ENCODE data around the gene MYO18A.
"Not testable (repeated sequence)": the region's sequence is repeated elsewhere in the genome, so short reads cannot be mapped to it uniquely, and the experiment has no call there.

Gene MYO18A

DNA sequence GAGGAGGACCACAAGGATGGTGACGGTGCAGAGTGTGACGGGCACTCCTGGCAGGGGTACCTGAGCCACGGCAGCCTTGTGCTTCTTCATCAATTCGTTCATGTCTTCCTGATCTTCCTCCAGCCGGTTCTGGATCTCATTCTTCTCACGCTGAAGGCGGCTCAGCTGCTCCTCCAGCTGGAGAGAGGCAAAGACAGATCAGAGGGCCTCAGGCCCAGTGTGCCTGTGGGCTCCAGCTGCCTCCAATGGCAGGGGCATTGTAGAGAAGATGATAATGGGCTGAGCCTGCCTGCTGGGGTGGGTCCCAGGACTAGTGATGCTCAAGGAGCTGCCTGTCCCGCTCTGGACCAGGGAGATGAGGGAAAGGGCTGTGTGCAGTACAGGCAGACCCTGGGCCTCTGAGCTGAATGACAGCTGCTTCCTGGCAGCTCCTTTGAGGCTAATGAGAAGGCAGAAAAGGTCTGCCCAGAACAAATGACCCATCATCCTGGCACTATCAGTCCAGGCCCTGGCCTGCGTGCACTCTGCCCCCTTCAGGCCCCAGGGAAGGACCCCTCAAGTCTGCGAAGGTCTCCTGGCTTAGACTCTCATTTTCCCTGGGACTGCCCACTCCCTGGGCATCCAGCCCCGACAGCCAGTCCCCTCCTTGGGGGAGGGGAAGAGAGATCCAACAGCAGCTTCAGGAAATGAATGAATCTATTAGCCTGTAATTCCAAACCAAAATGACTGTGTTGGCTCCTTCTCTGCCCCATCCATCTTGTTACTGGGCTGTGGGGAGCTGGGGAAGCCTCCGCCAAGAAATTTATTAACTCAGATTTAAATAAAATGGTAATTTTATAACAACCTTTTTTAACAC lies 89.2 kb downstream of the MYO18A start:
- H3K27ac Mint-ChIP-seq = no peak overlapping the region
- H3K27me3 Mint-ChIP-seq = no peaks in the 10 kb centered on the region
- no peak for ATAC-seq (replicated peaks)
- no peak for DNase-seq
- no peaks in the 10 kb centered on the region for H3K9me3 Mint-ChIP-seq
- H3K4me1 Mint-ChIP-seq = no peaks in the 10 kb centered on the region
- H3K36me3 Mint-ChIP-seq = peaks cover 51 to 80% of the 10 kb centered on the region in 2 donors
- no peak overlapping the region for H3K4me3 Mint-ChIP-seq

DNA sequence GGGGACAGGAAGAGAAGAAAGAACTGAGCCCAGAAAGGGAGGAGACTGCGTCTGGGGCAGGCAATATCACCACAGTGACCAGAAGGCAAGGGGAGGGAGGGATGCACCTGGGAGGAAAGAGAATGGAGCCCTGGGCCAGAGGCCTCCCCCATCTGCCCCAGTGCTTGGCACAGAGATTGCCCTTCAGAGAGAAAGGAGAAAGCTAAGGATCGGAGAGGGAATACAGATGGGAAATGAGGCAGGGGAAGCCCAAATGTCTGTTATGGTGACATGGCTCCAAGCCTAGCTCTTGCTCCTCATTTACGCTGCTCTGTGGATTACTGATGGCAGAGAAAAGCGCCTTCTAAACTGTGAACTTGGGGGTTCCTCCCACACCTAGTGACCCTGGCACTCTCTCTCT lies 90.1 kb downstream of the MYO18A start:
- H3K27ac Mint-ChIP-seq = peak overlapping the region; percentile 69
- H3K4me1 Mint-ChIP-seq = no peaks in the 10 kb centered on the region
- no peaks in the 10 kb centered on the region for H3K27me3 Mint-ChIP-seq
- no peaks in the 10 kb centered on the region for H3K9me3 Mint-ChIP-seq
- ATAC-seq (replicated peaks) (no peak), DNase-seq (no peak)
- H3K36me3 Mint-ChIP-seq = peaks cover 53 to 80% of the 10 kb centered on the region in 2 donors
- no peak overlapping the region for H3K4me3 Mint-ChIP-seq

DNA sequence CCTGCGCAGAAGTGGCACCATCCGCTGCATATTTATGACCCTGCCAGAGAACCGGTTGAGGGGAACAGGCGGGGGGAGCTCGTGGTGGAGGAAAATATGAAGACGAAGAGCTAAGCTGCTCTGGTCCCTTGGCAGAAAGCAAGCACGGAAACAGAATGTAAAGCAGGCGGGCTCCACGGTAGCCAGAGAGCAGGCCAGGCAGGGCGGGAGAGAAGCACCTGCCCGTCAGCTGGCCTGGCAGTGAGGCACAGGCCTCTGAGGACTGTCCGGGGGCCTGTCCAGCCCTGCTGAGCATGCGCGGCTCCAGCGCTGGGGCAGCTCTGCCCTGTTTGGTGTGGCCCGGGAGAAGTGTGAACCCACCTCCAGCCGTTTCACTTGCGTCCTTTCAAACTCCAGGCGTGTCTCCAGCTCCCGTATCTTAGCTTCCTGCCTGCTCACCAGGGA lies 90.6 kb downstream of the MYO18A start:
- DNase-seq = no peak
- Mint-ChIP-seq H3K27ac (no peak overlapping the region), H3K27me3 (no peaks in the 10 kb centered on the region), H3K36me3 (peaks cover 50 to 76% of the 10 kb centered on the region in 2 donors), H3K9me3 (no peaks in the 10 kb centered on the region), H3K4me3 (no peak overlapping the region), H3K4me1 (no peaks in the 10 kb centered on the region)
- no peak for ATAC-seq (replicated peaks)

DNA sequence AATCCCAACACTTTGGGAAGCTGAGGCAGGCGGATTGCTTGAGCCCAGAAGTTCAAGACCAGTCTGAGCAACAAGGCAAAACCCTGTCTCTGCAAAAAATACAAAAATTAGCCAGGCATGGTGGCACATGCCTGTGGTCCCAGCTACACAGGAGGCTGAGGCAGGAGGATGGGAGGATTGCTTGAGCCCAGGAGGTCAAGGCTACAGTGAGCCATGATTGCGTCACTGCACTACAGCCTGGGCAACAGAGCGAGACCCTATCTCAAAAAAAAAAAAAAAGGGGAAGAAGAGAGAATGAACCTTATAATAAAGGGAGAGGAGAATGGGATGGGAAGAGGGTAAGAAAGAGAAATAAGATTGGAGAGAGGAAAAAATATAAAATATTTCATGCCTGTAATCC lies 91.4 kb downstream of the MYO18A start:
- ATAC-seq (replicated peaks); H3K4me3 Mint-ChIP-seq; H3K27me3 Mint-ChIP-seq; H3K4me1 Mint-ChIP-seq; DNase-seq; H3K9me3 Mint-ChIP-seq: not testable (repeated sequence)
- H3K27ac Mint-ChIP-seq = peak overlapping the region; percentile 16
- H3K36me3 Mint-ChIP-seq = peaks cover 46 to 71% of the 10 kb centered on the region in 2 donors

DNA sequence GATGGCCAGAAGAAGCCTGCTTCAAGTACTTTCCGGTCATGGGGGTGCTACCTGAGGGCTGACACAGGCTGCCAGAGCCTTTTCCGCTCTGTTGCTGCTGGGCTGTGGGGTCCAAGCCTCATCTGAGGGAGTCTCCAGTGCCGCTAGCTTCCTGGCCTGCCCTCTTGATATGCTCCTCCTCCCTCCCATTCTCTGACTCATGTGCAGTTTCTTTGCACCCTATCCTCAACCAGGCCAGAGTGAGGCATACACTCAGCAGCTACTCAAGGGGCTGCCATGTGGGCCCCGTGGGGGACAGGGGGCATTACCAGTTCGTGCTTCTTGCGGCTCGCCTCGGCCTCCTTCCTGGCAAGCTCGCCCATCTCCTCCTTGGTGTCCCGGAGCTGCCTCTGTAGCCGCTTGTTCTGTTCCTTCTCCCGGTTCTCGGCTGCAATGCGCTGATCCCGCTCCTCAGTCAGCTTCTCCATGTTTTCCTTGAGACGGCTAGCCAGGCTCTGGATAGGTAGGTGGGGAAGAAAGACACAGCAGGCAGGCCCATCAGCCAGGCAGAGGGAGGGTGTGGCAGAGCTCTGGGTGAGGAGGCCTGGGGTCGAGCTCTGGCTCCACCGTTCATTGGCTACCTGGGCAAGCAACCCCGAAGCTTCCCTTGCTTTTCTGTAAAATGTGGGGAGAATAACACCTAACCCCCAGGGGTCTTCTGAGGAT lies 93.4 kb downstream of the MYO18A start:
- peak overlapping the region; percentile 59 for H3K27ac Mint-ChIP-seq

DNA sequence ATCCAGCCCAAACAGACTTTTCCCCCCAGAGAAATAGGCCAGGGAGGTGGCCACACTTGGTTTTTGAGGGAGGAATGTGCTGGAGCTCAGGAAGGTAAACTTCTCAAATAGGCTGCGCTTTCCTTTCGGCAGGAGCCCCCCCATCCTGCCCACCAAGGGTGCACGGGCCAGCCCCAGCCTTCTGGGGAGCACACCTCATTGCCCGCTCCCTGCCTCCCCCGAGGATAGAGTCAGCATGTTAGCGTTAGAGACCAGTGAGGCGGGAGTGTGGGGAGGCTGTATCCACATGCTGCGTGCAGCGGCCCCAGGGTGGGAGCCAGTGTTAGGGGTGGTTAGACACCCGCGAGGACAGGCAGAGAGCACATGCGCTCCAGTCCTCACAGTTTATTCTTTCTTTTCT lies 95.0 kb downstream of the MYO18A start:
- Mint-ChIP-seq H3K4me3 (no peak overlapping the region), H3K36me3 (peaks cover 44 to 72% of the 10 kb centered on the region in 2 donors), H3K27ac (no peak overlapping the region), H3K9me3 (no peaks in the 10 kb centered on the region), H3K4me1 (no peaks in the 10 kb centered on the region), H3K27me3 (no peaks in the 10 kb centered on the region)
- no peak for DNase-seq
- ATAC-seq (replicated peaks) = no peak

More for the DNA sequence above, 93.4 kb downstream of the MYO18A start:
- ATAC-seq (replicated peaks) = no peak
- no peaks in the 10 kb centered on the region for H3K27me3 Mint-ChIP-seq
- H3K36me3 Mint-ChIP-seq = peaks cover 38 to 67% of the 10 kb centered on the region in 2 donors
- H3K9me3 Mint-ChIP-seq = no peaks in the 10 kb centered on the region
- no peaks in the 10 kb centered on the region for H3K4me1 Mint-ChIP-seq
- H3K4me3 Mint-ChIP-seq = no peak overlapping the region
- no peak for DNase-seq

DNA sequence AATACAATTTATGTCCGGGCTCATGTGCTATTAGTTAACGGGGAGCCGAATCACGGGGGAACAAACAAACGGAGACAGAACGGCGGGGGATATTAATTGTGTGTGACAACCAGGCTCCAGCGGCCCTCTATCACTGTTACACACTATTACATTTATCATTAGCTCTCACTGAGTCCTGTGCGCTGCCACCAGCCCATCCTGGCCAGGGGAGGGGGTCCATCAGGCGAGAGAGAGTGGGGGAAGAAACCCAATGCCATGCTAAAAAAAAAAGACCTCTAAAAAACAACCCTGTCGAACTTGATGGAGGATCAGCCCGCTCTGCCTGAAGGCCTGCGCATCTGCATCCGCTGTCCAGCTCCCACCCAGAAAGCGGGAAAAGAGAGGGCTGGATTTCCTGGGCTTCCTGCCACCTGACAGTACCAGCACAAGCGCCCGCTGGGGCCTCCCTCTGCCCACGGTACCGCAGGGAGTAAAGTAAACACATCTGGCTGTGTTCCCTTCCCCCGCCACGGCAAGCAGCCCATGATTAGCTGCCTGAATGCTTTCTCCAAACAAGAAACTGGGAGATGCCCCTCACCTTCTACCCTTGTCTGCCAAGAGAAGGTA lies 95.6 kb downstream of the MYO18A start:
- ATAC-seq (replicated peaks) = no peak
- H3K27ac Mint-ChIP-seq = no peak overlapping the region

DNA sequence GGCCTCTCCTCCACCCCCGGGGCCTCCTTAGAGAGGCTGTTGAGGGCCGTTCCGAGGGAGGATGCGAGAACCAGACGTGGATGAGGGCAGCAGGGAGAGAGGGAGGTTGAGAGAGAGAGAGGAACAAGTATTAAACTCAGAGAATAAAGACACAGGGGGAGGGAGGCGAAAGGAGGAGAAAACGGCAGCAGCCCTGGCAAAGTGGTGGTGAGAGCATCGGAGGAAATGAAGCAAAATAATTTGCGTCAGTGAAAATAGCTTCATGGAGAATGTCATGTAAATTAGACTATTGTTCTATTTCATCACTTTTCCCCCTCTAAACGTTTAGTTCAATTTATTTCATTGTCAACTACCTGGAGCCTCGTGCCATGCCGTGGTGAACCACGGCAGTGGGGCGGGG lies 99.2 kb downstream of the MYO18A start:
- Mint-ChIP-seq H3K4me3 (no peak overlapping the region), H3K4me1 (no peaks in the 10 kb centered on the region), H3K36me3 (peaks cover 37 to 47% of the 10 kb centered on the region in 2 donors), H3K9me3 (no peaks in the 10 kb centered on the region), H3K27ac (no peak overlapping the region), H3K27me3 (no peaks in the 10 kb centered on the region)
- no peak for ATAC-seq (replicated peaks)
- no peak for DNase-seq

More for the DNA sequence above, 95.6 kb downstream of the MYO18A start:
- H3K36me3 Mint-ChIP-seq = peaks cover 50 to 73% of the 10 kb centered on the region in 2 donors
- H3K4me1 Mint-ChIP-seq = no peaks in the 10 kb centered on the region
- H3K9me3 Mint-ChIP-seq = no peaks in the 10 kb centered on the region
- DNase-seq = no peak
- no peak overlapping the region for H3K4me3 Mint-ChIP-seq
- H3K27me3 Mint-ChIP-seq = no peaks in the 10 kb centered on the region

DNA sequence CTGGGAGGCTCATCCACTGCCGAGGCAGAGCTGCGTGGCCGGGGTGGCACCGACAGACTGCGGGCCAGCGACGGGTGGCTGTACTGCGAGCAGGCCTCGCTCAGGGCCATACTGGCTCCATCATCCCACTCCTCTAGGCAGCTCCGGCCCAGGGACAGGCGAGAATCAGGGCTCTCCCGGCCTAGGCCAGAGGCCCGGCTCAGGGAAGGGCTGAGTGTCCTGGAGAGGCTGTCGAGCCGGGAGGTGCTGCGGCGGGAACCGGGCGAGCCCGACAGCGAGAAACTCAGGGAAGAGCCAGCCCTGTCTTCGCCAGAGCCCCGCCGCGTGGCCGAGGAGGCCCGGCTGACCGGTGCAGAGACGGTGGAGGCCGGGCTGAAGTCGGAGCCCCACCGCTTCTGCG lies 99.9 kb downstream of the MYO18A start:
- no peak for DNase-seq
- no peak overlapping the region for H3K4me3 Mint-ChIP-seq
- H3K9me3 Mint-ChIP-seq = no peaks in the 10 kb centered on the region
- H3K27me3 Mint-ChIP-seq = no peaks in the 10 kb centered on the region
- no peak for ATAC-seq (replicated peaks)
- peaks cover 35 to 45% of the 10 kb centered on the region in 2 donors for H3K36me3 Mint-ChIP-seq
- H3K4me1 Mint-ChIP-seq = no peaks in the 10 kb centered on the region
- H3K27ac Mint-ChIP-seq = peak overlapping the region; percentile 76

DNA sequence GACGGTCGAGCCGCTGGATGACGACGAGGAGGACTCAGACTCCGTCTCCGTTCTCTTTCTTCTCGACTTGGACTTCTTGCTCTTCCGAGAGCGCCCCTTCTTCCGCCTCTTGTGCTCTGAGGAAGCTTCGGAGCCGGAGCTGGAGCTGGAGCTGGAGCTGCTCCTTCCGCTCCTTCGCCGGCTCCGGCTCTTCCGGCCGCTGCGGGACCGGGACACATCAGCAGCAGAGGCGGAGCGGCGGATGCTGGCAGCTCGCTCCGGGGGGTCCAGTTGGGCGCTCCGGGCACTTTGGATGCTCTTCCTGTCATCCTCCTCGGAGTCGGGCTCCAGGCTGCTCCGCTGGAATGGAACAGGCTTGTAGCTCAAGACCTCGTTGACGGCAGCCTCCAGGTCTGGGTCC lies 100.3 kb downstream of the MYO18A start:
- no peaks in the 10 kb centered on the region for H3K9me3 Mint-ChIP-seq
- no peak for ATAC-seq (replicated peaks)
- H3K4me1 Mint-ChIP-seq = no peaks in the 10 kb centered on the region
- H3K36me3 Mint-ChIP-seq = peaks cover 33 to 42% of the 10 kb centered on the region in 2 donors
- H3K27me3 Mint-ChIP-seq = no peaks in the 10 kb centered on the region
- DNase-seq = no peak
- peak overlapping the region; percentile 76 for H3K27ac Mint-ChIP-seq
- no peak overlapping the region for H3K4me3 Mint-ChIP-seq

DNA sequence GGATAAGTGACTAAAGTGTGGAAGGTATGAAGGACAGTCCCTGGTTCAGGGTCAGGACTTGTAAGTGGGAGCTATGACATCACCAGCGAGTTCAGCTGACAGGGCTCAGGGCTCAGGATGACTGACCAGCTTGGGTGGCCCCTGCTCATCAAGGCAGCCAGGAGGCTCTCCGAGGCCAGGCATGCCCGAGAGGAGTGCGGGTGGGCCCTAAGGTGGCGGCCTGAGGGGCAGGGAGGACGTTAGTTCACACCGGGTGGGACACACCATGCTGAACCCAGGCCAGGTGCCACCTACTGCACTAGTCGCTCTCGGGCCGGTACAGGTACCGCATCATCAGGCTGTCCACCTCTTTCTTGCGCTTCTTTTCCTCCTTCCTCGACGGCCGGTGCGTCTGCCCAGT lies 100.8 kb downstream of the MYO18A start:
- H3K27me3 Mint-ChIP-seq = no peaks in the 10 kb centered on the region
- H3K4me3 Mint-ChIP-seq = no peak overlapping the region
- peaks cover 33 to 42% of the 10 kb centered on the region in 2 donors for H3K36me3 Mint-ChIP-seq
- H3K9me3 Mint-ChIP-seq = no peaks in the 10 kb centered on the region
- no peak overlapping the region for H3K27ac Mint-ChIP-seq
- DNase-seq (no peak), ATAC-seq (replicated peaks) (no peak)
- H3K4me1 Mint-ChIP-seq = no peaks in the 10 kb centered on the region

DNA sequence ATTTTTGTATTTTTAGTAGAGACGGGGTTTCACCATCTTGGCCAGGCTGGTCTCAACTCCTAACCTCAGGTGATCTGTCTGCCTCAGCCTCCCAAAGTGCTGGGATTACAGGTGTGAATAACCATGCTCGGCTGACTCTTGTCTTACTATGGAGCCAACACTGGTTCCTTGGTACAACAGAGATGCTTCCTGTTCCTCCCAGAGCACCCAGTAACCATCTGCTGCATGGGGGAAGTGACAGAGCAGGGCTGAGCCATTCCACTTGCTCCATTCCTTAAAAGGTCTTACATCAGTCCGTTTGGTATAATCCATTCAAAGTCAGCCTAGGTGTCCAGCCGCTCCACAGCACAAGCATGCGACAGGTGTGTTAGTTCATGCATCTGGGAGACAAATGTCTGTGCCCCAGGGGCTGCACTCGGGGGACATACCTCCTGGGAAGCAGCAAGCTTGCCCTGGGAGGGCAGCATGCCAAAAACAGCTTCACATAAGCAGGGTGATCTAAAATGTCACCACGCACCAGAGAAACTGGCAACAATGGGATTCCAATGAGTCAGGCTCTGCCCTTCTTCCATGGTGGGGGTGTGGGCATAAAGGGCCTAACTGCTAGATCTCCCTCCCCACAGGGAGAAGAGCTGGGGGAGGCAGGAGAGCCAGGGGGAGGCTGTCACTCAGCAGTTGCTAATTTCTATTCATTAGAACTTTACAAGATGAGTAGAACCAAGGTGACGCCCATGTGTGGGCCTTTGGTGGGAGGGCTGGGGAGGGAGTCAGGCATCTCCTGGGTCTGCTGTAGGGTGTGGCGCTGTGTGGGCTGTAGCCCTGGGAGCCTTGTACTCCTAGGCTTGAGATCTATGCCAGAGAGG lies 101.8 kb downstream of the MYO18A start:
- Mint-ChIP-seq H3K9me3 (no peaks in the 10 kb centered on the region), H3K27me3 (no peaks in the 10 kb centered on the region), H3K4me1 (no peaks in the 10 kb centered on the region), H3K36me3 (peaks cover 27 to 36% of the 10 kb centered on the region in 2 donors), H3K27ac (peak overlapping the region; percentile 25), H3K4me3 (no peak overlapping the region)
- no peak for DNase-seq
- no peak for ATAC-seq (replicated peaks)

DNA sequence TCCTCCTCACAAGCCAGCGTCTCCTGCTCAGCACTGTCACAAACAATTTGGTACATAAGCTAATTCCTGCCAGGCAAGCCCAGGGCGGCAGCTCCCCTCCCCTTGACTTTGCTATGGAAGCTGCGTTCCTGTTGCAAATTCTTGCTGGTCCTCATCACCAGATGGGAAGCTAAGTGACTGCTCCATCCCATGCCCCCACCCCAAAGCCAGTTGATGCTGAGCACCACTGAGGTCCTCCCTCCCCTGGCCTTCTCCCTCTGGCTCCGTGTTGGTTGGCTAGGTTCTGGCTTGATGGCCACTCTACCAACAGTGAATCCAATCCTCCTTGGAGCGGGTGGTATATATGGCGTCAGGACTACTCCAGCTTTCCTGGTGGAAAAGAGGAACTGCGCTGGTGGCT lies 102.9 kb downstream of the MYO18A start:
- ATAC-seq (replicated peaks) (no peak), DNase-seq (no peak)
- Mint-ChIP-seq H3K4me3 (no peak overlapping the region), H3K36me3 (peaks cover 27 to 32% of the 10 kb centered on the region in 2 donors), H3K4me1 (no peaks in the 10 kb centered on the region), H3K9me3 (no peaks in the 10 kb centered on the region), H3K27me3 (no peaks in the 10 kb centered on the region), H3K27ac (peak overlapping the region; percentile 47)

DNA sequence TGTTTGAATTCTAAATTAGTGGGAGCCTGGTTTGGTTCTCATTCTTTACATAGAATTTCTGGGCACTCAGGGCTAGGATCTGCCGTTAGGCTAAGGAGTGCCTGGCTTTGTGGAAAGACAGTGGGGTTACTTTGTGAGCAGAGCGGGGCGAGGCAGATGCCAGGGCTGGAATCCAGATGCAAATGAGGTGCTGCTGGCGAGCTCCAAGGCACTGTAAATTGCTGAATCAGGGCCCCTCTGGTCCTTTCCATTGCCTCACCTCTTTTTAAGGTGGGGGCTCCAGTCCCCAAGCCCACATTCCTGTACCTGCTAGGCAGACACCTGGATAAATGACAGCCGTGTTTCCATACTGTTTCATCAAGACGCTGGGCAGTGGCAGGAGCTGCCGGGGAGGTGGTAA lies 103.5 kb downstream of the MYO18A start:
- no peak overlapping the region for H3K4me3 Mint-ChIP-seq
- H3K9me3 Mint-ChIP-seq = no peaks in the 10 kb centered on the region
- ATAC-seq (replicated peaks) (no peak), DNase-seq (no peak)
- peak overlapping the region; percentile 71 for H3K27ac Mint-ChIP-seq
- no peaks in the 10 kb centered on the region for H3K4me1 Mint-ChIP-seq
- H3K27me3 Mint-ChIP-seq = no peaks in the 10 kb centered on the region
- H3K36me3 Mint-ChIP-seq = peaks cover 26% of the 10 kb centered on the region in 2 donors

Data from stimulated activated naive B cell treated with anti-CD40 and anti-IgM and Interleukin-4, amounts not matched to agents 10 μg/mL and 1 μg/mL and 100 μg/mL, for 72 hours (primary cell).